ENCODE data around the gene PPTC7.
"Not testable (repeated sequence)": the region's sequence is repeated elsewhere in the genome, so short reads cannot be mapped to it uniquely, and the experiment has no call there.

PPTC7 gene

DNA sequence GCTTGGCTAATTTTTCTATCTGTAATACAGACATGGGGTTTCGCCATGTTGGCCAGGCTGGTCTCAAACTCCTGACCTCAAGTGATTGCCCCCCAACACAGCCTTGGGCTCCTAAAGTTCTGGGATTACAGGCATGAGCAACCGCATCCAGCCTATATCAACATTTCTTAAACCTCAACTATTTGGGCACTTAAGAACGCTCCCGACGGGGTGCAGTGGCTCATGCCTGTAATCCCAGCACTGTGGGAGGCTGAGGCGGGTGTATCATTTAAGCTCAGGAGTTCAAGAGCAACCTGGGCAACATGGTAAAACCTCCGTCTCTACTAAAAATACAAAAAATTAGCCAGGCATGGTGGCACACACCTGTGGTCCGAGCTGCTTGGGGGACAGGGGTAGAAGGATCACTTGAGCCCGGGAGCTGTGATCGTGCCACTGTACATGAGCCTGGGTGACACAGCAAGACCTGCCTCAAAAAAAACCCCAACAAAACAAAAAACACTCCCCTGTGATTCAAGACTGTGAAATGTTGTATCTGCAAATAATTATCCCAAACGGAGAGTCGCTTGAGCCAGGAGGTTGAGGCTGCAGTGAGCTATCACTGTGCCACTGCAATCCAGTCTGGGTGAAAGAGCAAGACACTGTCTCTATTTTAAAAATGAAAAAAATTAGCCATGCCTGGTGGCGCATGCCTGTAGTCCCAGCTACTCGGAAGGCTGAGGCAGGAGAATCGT lies 21.5 kb downstream of the PPTC7 start:
- no peak for DNase-seq (ENCODE audit: low read depth in 2 of 2)

DNA sequence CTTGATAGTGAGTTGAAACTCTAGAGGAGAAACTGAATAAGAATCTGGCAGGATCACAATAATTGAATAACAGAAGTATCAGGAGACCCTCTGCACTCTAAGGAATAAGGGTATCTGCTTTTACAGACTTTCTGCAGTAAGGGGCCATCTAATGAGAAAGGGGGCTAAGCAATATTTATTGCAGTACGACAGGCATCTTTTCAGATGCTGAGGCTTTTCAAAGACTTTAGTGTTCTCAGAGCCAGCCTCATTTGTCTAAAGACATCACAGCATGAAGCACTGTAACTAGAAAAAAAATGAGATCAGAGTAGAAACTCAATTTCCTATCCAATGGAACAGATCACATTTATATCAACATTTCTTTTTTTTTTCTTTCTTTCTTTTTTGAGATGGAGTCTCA lies 22.2 kb downstream of the PPTC7 start:
- no peak for DNase-seq (ENCODE audit: low read depth in 2 of 2)

DNA sequence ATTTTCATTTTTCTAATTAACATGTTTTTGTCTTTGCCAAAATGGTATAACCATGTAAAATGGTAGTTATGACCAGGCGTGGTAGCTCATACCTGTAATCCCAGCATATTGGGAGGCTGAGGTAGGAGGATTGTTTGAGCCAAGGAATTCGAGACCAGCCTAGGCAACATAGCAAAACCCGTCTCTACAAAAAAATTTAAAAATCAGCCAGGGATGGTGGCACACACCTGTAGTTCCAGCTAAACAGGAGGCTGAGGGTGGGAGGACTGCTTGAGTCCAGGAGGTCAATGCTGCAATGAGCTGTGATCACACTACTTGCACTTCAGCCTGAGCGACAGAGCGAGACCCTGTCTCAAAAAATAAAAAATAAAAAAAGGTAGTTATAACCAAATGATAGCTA lies 23.1 kb downstream of the PPTC7 start:
- no peak for DNase-seq (ENCODE audit: low read depth in 2 of 2)

DNA sequence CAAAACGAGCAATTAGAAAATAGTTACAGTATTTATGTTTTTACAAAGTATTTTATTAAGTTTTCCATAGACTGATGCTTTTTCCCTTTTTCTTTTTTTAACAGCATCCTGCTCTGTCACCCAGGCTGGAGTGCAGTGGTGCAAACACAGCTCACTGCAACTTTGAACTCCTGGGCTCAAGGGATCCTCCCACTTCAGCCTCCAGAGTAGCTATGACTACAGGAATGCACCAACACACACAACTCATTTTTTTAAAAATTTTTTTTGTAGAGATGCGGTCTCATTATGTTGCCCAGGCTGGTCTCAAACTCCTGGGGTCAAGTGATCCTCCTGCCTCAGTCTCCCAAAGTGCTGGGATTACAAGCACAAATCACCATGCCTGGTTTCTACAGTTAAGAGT lies 24.2 kb downstream of the PPTC7 start:
- DNase-seq (ENCODE audit: low read depth in 2 of 2): not testable (repeated sequence)

DNA sequence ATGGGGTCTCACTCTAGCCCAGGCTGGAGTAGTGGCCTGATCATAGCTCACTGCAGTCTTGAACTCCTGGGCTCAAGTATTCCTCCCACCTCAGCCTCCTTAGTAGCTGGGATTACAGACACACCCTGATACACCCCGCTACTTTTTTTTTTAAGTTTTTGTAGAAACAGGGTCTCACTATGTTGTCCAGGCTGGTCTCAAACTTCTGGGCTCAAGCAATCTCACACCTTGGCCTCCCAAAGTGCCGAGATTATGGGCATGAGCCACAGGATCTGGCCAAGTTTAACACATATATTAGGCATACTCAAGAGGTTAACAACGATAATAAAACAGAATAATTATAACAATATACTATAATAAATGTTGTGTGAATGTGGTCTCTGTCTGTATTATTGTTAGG lies 25.8 kb downstream of the PPTC7 start:
- no peak for DNase-seq (ENCODE audit: low read depth in 2 of 2)

DNA sequence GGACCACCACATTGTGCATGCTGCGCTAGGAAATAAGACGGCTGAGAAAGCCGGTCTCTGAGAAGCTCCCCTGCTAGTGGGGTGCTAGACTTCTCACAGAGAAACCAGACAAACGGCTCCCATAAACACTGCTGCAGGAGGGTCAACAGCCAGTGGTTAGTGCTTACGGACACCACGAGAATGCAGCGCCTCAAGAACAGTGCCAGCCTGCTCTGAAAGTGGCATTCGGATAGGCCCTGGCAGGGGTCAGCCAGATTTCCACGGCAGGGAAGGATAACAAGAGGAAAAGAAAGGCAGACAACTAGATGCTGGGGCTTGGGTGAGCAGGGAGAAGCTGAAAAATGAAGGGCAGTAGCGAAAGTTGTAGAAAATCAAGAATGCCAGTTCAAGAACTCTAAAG lies 26.4 kb downstream of the PPTC7 start:
- no peak for DNase-seq (ENCODE audit: low read depth in 2 of 2)

DNA sequence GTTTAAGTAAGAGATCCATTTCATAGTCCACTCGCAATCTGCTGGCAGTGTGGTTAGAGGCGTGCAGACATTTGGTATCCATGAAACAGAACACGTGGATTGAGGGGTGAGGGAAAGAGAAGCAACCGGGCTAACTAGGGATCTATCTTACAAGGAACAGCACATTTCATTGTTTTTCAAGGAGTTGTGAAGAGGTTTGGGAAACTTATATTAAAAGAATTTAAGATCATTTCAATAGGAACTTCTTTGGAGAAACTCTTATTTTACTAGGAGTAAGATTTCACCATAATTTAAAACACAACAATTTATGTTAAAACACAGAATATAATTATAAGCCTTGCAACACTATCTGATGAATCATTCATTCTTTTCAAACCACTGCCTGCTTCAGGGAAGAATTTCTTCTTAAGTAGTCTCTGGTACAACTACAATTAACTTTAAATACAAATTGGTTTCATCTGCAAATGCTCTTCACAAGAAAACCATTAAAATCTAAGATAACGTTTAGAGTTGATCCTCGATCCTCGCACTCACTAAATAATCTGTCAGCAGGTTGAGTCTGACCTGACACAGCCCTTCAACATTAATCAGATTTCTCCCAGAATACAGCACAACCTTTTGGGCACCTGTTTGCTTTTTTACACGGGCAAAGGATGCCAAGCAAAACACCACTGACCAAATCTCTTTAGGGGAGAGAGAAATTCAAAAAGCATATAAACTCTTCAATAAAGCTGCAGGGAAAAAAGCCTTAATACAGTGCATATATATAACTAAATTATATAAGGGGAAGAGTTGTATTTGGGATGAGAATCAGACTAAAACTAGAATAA lies 27.3 kb downstream of the PPTC7 start:
- DNase-seq (ENCODE audit: low read depth in 2 of 2): no peak

DNA sequence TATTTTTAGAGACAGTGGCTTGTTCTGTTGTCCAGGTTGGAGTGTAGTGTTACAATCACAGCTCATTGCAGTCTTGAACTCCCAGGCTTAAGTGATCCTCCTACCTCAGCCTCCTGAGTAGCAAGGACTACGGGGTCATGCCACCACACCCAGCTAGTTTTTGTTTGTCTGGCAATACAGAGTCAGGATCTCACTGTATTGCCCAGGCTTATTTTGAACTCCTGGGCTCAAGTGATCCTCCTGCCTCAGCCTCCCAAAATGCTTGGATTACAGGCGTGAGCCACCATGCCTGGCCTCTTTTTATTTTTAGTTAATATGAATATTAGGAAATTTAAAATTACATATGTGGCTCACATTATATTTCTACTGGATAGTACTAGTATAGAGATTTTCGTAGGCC lies 28.9 kb downstream of the PPTC7 start:
- no peak for DNase-seq (ENCODE audit: low read depth in 2 of 2)

DNA sequence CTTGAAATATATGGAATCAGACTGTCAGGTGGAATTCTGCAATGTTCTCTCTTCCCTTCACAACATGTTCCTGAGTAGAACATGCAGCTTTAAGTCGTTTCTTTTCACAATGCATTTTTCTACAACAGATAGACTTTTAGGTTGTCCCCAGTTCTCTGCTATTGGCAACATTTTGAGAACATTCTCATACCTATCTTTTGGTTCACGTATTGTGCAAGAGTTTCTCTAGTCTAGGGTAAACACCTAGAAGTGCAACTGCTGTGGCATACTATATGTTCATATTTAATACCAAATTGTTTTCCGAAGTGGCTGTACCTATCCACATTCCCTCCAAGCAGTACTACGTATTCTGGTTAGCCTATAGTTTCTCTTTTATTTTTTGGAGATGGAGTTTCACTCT lies 32.1 kb downstream of the PPTC7 start:
- DNase-seq (ENCODE audit: low read depth in 2 of 2): no peak

DNA sequence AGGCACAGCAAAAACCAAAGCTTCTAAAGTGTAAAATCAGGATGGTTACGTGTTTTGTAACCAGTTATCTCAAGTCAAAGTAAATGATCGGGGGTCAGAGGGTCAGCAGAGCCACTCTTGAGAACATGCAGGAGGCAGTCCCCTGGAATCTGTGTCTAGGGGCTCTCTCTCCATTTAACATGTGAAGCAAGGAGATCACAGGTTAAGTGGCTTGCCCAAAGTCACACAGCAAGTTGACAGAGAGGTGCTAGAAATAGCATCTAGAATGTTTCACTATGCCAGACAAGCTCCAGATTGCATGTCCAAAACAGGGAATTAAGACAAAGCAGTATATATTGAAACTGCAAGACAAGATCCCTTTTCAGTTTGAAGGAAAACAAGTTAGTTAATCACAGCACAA lies 33.4 kb downstream of the PPTC7 start:
- DNase-seq (ENCODE audit: low read depth in 2 of 2): no peak

DNA sequence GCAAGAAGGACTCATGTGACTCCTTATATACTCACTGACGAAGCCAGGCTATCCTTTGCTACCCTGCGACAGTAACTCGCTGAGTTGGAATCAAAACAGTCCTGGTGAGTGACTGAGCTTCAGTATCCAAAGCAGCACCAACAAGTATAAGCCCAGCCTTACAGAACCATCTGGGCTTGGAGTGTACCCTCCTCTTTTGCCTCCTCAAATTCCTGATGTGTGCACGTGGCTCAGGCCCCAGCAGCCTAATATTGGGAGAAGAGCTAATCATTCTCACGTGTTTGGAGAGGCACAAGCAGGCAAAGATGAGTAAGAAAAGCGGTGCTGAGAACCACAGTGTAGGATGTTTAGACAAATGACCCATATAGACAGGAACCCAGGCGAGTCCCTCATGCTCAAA lies 34.4 kb downstream of the PPTC7 start:
- no peak for DNase-seq (ENCODE audit: low read depth in 2 of 2)

DNA sequence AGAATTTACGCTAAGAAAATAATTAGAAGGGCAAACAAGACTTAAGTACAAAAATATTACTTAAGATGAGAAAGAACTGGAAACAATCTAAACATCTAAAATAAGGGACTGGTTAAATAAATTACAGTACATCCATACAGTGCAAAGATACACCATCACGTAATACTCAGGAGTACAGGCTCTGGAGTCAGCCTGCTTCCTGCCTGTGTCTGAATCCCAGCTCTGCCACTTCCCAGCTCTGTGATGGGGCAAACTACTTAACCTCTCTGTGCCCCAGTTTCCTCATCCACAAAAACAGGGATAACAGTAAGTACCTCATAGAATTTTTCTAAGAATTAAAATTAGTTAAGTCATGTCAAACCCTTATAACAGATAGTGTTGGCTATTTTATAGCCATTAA lies 36.0 kb downstream of the PPTC7 start:
- no peak for DNase-seq (ENCODE audit: low read depth in 2 of 2)

DNA sequence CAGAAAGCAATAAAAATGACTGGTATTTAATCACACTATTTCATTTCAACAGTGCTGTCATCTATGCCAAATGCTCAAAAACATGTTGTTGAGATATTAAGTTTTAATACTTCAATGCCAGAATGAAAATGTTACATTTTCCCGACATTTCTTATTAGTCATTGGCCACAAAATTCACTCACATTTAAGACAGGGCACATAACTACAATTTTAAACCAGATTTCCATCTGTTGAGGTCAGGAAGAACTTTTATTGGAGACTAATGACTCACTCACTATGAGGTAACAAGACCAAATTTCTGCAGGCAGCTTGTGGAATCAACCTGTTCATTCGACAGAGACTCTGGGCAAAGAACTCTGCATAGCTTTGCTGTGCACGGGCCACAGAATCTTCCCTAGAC lies 36.8 kb downstream of the PPTC7 start:
- DNase-seq (ENCODE audit: low read depth in 2 of 2): no peak

DNA sequence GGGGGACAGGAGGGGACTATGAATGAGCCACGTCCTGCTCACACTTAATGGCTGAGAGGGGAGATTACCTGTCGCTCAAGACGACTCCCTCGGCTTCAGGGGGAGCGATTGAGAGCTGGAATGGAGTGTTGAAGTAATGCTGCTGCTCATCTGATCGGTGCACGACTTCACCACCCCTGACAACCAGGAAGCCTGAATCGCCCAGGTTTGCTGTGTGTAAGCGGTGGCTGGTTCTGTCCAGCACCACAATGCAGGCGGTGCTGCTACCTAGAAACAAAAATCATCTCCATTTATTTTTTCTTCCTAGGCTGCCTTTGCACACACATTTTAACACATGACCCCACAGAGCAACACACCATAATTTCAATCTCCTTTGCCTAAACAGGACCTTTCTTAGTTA lies 37.3 kb downstream of the PPTC7 start:
- DNase-seq (ENCODE audit: low read depth in 2 of 2): no peak

DNA sequence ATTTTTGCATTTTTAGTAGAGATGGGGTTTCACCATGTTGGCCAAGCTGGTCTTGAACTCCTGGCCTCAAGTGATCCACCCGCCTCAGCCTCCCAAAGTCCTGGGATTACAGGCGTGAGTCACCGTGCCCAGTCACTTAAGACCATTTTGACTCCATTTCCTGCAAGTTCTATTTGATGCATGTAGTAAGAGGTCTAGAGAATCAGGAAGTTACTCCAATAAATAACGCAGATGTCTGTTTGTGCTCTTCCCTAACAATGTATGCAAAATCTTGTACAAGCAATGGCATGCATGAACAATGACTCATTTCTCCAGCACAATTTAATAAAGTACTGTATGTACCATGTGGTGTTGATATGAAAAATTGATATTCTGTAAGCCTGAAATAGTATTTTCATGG lies 37.9 kb downstream of the PPTC7 start:
- not testable (repeated sequence) for DNase-seq (ENCODE audit: low read depth in 2 of 2)

DNA sequence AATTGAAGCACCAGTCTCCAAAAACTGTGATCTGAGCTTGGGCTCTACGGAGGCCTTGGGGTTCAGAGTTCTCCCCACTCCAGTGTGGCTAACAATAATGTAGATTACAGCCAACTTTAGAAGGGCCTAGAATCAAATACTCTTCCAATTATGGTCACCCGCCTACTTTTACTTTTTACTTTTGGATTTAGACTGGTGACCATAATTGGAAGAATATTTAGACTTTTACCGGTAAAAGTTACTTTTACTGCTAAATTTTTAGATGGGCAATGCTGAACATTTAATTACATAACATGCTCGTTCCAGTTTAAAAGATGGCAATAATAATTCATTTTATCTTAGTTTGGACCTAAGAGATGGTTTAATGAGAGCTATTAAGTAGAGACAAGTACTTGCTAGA lies 39.2 kb downstream of the PPTC7 start:
- no peak for DNase-seq (ENCODE audit: low read depth in 2 of 2)

DNA sequence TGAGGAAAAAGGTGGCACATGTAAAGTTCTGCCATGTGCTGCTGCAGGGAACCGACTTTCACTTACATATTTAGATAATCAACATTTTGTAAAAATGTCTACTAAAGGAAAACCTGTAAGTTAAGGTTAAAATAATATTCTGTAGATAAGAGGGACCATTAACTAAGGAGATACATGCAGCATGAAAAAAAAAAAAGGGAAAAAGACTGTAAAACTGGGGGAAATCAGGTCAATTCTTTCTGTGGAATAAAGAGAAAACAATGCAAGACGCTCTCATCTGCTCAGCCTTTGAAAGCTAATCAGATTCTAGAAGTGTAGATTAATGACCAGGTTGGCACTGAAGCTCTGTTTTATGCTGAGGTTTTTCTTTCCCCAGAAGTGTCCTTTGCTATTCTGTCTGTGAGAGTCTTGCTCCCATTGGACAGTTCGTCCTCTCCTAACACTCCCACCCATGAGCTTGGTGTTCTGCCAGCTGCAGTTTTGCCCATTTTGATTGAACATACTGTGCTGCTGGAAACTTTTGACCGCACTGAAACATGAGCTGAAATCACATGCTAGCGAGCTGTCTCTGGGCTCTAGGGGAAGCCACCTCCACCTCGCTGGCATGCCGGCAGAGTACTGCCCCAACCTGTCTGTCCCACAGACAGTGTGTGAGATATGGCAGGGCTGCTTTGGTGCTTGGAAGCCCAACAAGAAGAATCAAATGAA lies 39.7 kb downstream of the PPTC7 start:
- no peak for DNase-seq (ENCODE audit: low read depth in 2 of 2)

DNA sequence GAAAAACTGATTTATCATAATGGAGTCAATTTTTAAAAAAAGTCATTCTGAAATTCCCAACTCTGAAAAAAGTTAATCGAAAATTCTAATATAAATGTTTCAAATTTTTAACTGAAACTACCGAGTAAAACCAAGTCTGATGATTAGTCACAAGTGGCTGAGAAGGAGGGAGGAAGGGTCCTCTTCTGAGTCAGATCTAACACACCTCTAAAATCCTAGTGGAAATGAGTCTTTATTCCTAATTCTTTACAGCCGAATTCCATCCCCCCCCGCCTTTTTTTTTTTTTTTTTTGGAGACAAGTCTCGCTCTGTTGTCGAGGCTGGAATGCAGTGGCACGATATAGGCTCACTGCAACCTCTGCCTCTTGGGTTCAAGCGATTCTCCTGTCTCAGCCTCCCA lies 43.1 kb downstream of the PPTC7 start:
- no peak for DNase-seq (ENCODE audit: low read depth in 2 of 2)

DNA sequence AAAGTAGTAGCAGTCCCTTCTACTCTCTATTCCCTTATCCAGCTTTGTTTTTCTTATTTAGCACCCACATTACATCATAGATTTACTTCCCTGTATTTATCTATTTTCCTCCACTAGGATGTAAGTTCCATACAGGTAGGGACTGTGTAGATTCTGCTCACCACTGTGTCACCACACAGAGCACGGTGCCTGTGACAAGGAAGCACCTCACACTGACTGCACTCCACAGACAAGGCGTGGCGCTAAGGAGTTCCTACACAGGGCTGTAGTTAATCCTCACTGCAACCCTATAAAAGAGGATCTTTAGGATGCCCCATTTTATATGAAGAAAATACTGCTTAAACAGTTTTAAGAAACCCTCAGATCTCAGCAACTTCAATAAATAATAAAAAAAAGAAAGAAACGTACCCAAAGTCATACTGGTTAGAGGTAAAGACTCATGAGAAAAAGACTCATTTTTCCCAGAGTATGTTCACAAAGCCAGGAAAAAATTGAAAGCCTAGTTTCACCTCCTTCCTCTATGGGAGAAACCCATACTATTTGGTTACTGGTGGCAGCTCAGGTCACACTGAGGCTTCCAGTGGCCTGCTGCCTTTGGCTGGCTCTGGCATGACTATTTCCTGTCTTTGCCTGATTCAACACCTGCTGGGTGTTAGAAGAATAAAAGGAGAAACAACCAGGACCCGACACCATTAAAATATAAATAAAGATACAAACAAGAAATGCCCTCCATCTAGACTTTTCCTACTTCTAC lies 44.1 kb downstream of the PPTC7 start:
- DNase-seq (ENCODE audit: low read depth in 2 of 2): no peak

DNA sequence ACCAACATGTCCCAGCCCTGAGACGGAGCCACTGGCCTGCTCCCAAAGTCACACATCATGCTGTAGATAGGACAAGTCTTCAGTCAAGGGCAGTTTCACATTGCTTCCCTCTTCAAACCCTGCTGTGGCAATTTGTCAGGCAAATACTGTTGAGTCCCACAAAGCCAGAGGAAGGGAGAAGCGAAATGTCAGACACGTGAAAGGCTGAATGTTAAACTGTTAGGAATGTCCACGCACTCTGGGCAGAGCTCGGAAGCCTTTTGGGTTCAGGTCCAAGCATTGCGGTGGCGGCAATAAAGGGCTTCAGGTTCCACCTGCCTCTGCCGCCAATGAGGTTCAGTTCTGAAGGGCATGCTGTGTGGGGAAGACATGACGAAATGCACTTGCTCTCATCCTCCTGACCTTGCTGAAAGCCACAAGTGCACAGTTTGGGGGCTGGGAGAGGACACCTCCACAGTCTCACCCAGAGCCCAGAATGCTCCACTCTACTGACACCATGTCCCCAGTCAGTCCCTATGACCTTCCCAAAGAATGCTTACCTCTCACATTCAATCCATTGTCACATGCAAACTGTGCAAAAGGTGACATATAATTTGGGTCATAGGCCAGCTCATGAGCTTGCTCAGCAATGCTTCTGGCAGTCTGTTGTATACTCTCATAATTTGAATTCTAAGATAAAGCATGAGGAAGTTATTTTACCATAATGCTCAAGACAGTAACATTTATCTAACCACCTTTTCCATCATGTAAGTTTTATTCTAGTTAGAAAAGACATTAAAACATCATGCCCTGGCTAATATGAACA lies 45.3 kb downstream of the PPTC7 start:
- no peak for DNase-seq (ENCODE audit: low read depth in 2 of 2)

All from activated CD8-positive, alpha-beta memory T cell treated with anti-CD3 and anti-CD28 coated beads for 4 hours (primary cell).